Ascending aorta (tissue), 2 donors: ENCODE data around the gene ARMC2. TPM values are rescaled to one million over a fixed set of nuclear protein-coding genes. Genes with fewer than 3 reads are reported as not detected.

Experiments used
- DNase-seq, 2 donors: peaks; one replicate each; pipeline ENCODE4 v3.0.0-alpha.2; 2019; ENCODE audit warnings: low spot score in 2 of 2
- H3K27ac ChIP-seq, 2 donors: fragments of 200-600 bp; sonication (generic); one replicate each; pipeline ENCODE4 v1.5.1; 2016 to 2017; ENCODE audit warnings: mild to moderate bottlenecking in 1 of 2
- H3K27me3 ChIP-seq: fragments of 200-600 bp; sonication (generic); one replicate; pipeline ENCODE4 v1.5.1; 2017
- H3K36me3 ChIP-seq, 2 donors: fragments of 200-600 bp; sonication (generic); one replicate each; pipeline ENCODE4 v1.5.1; 2016
- H3K4me1 ChIP-seq, 2 donors: fragments of 200-600 bp; sonication (generic); one replicate each; pipeline ENCODE4 v1.5.1; 2016 to 2017; ENCODE audit warnings: mild to moderate bottlenecking in 1 of 2
- H3K4me3 ChIP-seq, 2 donors: fragments of 200-600 bp; sonication (generic); one replicate each; pipeline ENCODE4 v1.5.1; 2016 to 2017; ENCODE audit warnings: mild to moderate bottlenecking in 1 of 2
- H3K9me3 ChIP-seq, 2 donors: fragments of 200-600 bp; sonication (generic); one replicate each; pipeline ENCODE4 v1.5.1; 2016
- CTCF ChIP-seq, 3 experiments: fragments of 200-600 bp in 2 of 3; fragments of 450-650 bp in 1 of 3; sonication (generic) in 2 of 3; IDR thresholded peaks; one replicate each; pipeline ENCODE4 v1.5.1; 2016 to 2019; ENCODE audit warnings: antibody characterized with exemption in 3 of 3, mild to moderate bottlenecking in 1 of 3, moderate library complexity in 1 of 3
- intact Hi-C: fragments of 100-400 bp; cut with DNase I; formaldehyde crosslinking; loops from one replicate; pipeline ENCODE4 v1.15.1; 2023
- total RNA-seq: library from RNA; depleted of rRNA; stranded (reverse); fragments of >200 nt; gene quantifications from one replicate; pipeline ENCODE4 v1.1.0, GENCODE V29; 2016

ARMC2 gene
- total RNA-seq, 1 donor from 2014 or later: 0.11 TPM

- Histone ChIP-seq H3K9me3 (no peaks in the 10 kb centered on the region), H3K4me1 (peaks cover 0 to 3% of the 10 kb centered on the region in 2 donors), H3K36me3 (no peaks in the 10 kb centered on the region), H3K4me3 (no peak overlapping the region), H3K27me3 (no peaks in the 10 kb centered on the region), H3K27ac (no peak overlapping the region)
- TF ChIP-seq CTCF (IDR thresholded peaks at IDR 0.05): no peak
- no peak for DNase-seq
- intact Hi-C loops: no loop called here
Observed at GRCh38 chr6:108959972-108960582, 111.9 kb downstream of the ARMC2 start.

GRCh38 chr6:108960601-108961000 lies 112.4 kb downstream of the ARMC2 start:
- no peak for TF ChIP-seq CTCF (IDR thresholded peaks at IDR 0.05)
- no peaks in the 10 kb centered on the region for H3K36me3 ChIP-seq
- no peak for DNase-seq
- H3K4me3 ChIP-seq: no peak overlapping the region
- H3K27me3 ChIP-seq: no peaks in the 10 kb centered on the region
- intact Hi-C loops: no loop called here
- peaks cover 0 to 3% of the 10 kb centered on the region in 2 donors for H3K4me1 ChIP-seq
- H3K9me3 ChIP-seq: no peaks in the 10 kb centered on the region
- no peak overlapping the region for H3K27ac ChIP-seq

- Histone ChIP-seq H3K9me3 (no peaks in the 10 kb centered on the region), H3K4me3 (no peak overlapping the region), H3K36me3 (no peaks in the 10 kb centered on the region), H3K27me3 (no peaks in the 10 kb centered on the region), H3K4me1 (peaks cover 0 to 3% of the 10 kb centered on the region in 2 donors), H3K27ac (no peak overlapping the region)
- intact Hi-C loops: no loop called here
- no peak for TF ChIP-seq CTCF (IDR thresholded peaks at IDR 0.05)
- no peak for DNase-seq
Observed at GRCh38 chr6:108961077-108961476, 112.9 kb downstream of the ARMC2 start.

- no peak for TF ChIP-seq CTCF (IDR thresholded peaks at IDR 0.05)
- no peak overlapping the region for H3K27ac ChIP-seq
- no peaks in the 10 kb centered on the region for H3K36me3 ChIP-seq
- peaks cover 0 to 3% of the 10 kb centered on the region in 2 donors for H3K4me1 ChIP-seq
- intact Hi-C loops: no loop called here
- H3K27me3 ChIP-seq: no peaks in the 10 kb centered on the region
- no peak overlapping the region for H3K4me3 ChIP-seq
- DNase-seq: no peak
- H3K9me3 ChIP-seq: no peaks in the 10 kb centered on the region
Observed at GRCh38 chr6:108961985-108962384, 113.8 kb downstream of the ARMC2 start.

- Histone ChIP-seq H3K9me3 (no peaks in the 10 kb centered on the region), H3K27me3 (no peaks in the 10 kb centered on the region), H3K4me3 (no peak overlapping the region), H3K36me3 (no peaks in the 10 kb centered on the region), H3K27ac (no peak overlapping the region), H3K4me1 (peaks cover 0 to 3% of the 10 kb centered on the region in 2 donors)
- intact Hi-C loops: no loop called here
- TF ChIP-seq CTCF (IDR thresholded peaks at IDR 0.05): no peak
- no peak for DNase-seq
Observed at GRCh38 chr6:108966251-108966650, 118.0 kb downstream of the ARMC2 start.
